Measurements from ENCODE around the gene APOA4.

DNA sequence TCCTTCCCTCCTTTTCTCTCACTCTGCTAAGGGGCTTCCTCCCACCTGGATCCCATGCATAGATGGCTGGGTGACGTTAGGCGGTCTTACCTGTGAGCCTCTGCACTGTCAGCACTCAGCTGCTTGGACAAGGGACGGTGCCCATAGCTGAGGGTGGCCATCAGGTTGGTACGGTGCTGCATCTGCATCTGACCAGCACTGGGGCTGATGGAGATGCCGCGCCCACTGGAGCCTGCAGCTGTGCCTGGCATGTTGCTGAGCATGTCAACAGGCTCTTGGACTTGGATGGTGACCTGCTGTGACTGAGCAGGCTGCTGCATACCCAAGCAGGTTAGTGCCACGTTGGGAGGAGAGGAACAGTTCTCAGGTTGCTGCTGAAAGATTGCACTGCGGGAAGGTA lies 36.1 kb upstream of the APOA4 start:
- TF ChIP-seq, protein P1, sequence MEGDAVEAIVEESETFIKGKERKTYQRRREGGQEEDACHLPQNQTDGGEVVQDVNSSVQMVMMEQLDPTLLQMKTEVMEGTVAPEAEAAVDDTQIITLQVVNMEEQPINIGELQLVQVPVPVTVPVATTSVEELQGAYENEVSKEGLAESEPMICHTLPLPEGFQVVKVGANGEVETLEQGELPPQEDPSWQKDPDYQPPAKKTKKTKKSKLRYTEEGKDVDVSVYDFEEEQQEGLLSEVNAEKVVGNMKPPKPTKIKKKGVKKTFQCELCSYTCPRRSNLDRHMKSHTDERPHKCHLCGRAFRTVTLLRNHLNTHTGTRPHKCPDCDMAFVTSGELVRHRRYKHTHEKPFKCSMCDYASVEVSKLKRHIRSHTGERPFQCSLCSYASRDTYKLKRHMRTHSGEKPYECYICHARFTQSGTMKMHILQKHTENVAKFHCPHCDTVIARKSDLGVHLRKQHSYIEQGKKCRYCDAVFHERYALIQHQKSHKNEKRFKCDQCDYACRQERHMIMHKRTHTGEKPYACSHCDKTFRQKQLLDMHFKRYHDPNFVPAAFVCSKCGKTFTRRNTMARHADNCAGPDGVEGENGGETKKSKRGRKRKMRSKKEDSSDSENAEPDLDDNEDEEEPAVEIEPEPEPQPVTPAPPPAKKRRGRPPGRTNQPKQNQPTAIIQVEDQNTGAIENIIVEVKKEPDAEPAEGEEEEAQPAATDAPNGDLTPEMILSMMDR (IDR thresholded peaks at IDR 0.05) = no peak
- no peak for TF ChIP-seq EZH2 (IDR thresholded peaks at IDR 0.05; ENCODE audit: borderline replicate concordance, insufficient read depth, low read depth, low read length, poor library complexity, severe bottlenecking)
